Activated T-helper 1 cell treated with anti-CD3 and anti-CD28 coated beads, Interleukin-2, amount 50 U/mL, for 16 hours (primary cell): ENCODE results near the gene SLCO2A1.

Experiments
- DNase-seq, 2 donors: peaks; one replicate each; pipeline ENCODE4 v3.0.0-alpha.2; 2020; ENCODE audit warnings: low read depth in 1 of 2, low spot score in 1 of 2

The SLCO2A1 gene

GRCh38 chr3:134001251-134001650, 28.5 kb downstream of the SLCO2A1 start:
- no peak for DNase-seq

- no peak for DNase-seq
Observed at GRCh38 chr3:133999891-134000685, 29.6 kb downstream of the SLCO2A1 start.

- DNase-seq: no peak
Observed at GRCh38 chr3:133998691-133999241, 31.0 kb downstream of the SLCO2A1 start.

GRCh38 chr3:133997871-133998635, 31.7 kb downstream of the SLCO2A1 start:
- DNase-seq: no peak

GRCh38 chr3:133996996-133997395, 32.7 kb downstream of the SLCO2A1 start:
- no peak for DNase-seq

GRCh38 chr3:133996251-133996661, 33.5 kb downstream of the SLCO2A1 start:
- no peak for DNase-seq

GRCh38 chr3:133995264-133995663, 34.5 kb downstream of the SLCO2A1 start:
- DNase-seq: no peak

- DNase-seq: no peak
Observed at GRCh38 chr3:133994166-133994890, 35.4 kb downstream of the SLCO2A1 start.

GRCh38 chr3:133992951-133993620, 36.6 kb downstream of the SLCO2A1 start:
- DNase-seq: no peak

GRCh38 chr3:133992381-133992780, 37.3 kb downstream of the SLCO2A1 start:
- no peak for DNase-seq

- DNase-seq: no peak
Observed at GRCh38 chr3:133991637-133992036, 38.1 kb downstream of the SLCO2A1 start.

GRCh38 chr3:133991209-133991608, 38.5 kb downstream of the SLCO2A1 start:
- DNase-seq: no peak

GRCh38 chr3:133989936-133990702, 39.6 kb downstream of the SLCO2A1 start:
- no peak for DNase-seq

GRCh38 chr3:133988631-133989161, 41.0 kb downstream of the SLCO2A1 start:
- DNase-seq: no peak

GRCh38 chr3:133987948-133988484, 41.7 kb downstream of the SLCO2A1 start:
- DNase-seq: no peak

GRCh38 chr3:133987136-133987535, 42.6 kb downstream of the SLCO2A1 start:
- no peak for DNase-seq

- no peak for DNase-seq
Observed at GRCh38 chr3:133986311-133986710, 43.4 kb downstream of the SLCO2A1 start.

GRCh38 chr3:133984975-133985374, 44.8 kb downstream of the SLCO2A1 start:
- DNase-seq: no peak
